ENCODE measurements around the gene CD320.
"Not testable (repeated sequence)": the region's sequence is repeated elsewhere in the genome, so short reads cannot be mapped to it uniquely, and the experiment has no call there.

CD320 gene

GRCh38 chr19:8308891-8309291 lies 733 bp upstream of the CD320 start:
- no peak for DNase-seq (ENCODE audit: low read depth)

- DNase-seq (ENCODE audit: low read depth), result no peak
Observed at GRCh38 chr19:8307400-8307964, 676 bp downstream of the CD320 start.

- DNase-seq (ENCODE audit: low read depth), result no peak
Observed at GRCh38 chr19:8306235-8307054, 1.7 kb downstream of the CD320 start.

- DNase-seq (ENCODE audit: low read depth), result no peak
Observed at GRCh38 chr19:8305798-8306197, 2.4 kb downstream of the CD320 start.

GRCh38 chr19:8304841-8305621 lies 3.1 kb downstream of the CD320 start:
- DNase-seq (ENCODE audit: low read depth), result no peak

GRCh38 chr19:8302734-8303133 lies 5.4 kb downstream of the CD320 start:
- no peak for DNase-seq (ENCODE audit: low read depth)

GRCh38 chr19:8302357-8302691 lies 5.8 kb downstream of the CD320 start:
- no peak for DNase-seq (ENCODE audit: low read depth)

- DNase-seq (ENCODE audit: low read depth), result not testable (repeated sequence)
Observed at GRCh38 chr19:8291337-8291736, 16.8 kb downstream of the CD320 start.

GRCh38 chr19:8276508-8276907 lies 31.6 kb downstream of the CD320 start:
- DNase-seq (ENCODE audit: low read depth), result not testable (repeated sequence)

- no peak for DNase-seq (ENCODE audit: low read depth)
Observed at GRCh38 chr19:8269724-8270123, 38.4 kb downstream of the CD320 start.

GRCh38 chr19:8265872-8266271 lies 42.3 kb downstream of the CD320 start:
- DNase-seq (ENCODE audit: low read depth), result no peak

GRCh38 chr19:8264248-8264647 lies 43.9 kb downstream of the CD320 start:
- DNase-seq (ENCODE audit: low read depth), result not testable (repeated sequence)

- DNase-seq (ENCODE audit: low read depth), result no peak
Observed at GRCh38 chr19:8262431-8262830, 45.7 kb downstream of the CD320 start.

- DNase-seq (ENCODE audit: low read depth), result no peak
Observed at GRCh38 chr19:8261881-8262280, 46.3 kb downstream of the CD320 start.

GRCh38 chr19:8261347-8261746 lies 46.8 kb downstream of the CD320 start:
- no peak for DNase-seq (ENCODE audit: low read depth)

- DNase-seq (ENCODE audit: low read depth), result no peak
Observed at GRCh38 chr19:8259922-8260247, 48.3 kb downstream of the CD320 start.

- no peak for DNase-seq (ENCODE audit: low read depth)
Observed at GRCh38 chr19:8259142-8259921, 48.8 kb downstream of the CD320 start.

GRCh38 chr19:8257052-8257443 lies 51.1 kb downstream of the CD320 start:
- peak; percentile 43 for DNase-seq (ENCODE audit: low read depth)

GRCh38 chr19:8256276-8257051 lies 51.7 kb downstream of the CD320 start:
- no peak for DNase-seq (ENCODE audit: low read depth)

- no peak for DNase-seq (ENCODE audit: low read depth)
Observed at GRCh38 chr19:8255426-8256125, 52.6 kb downstream of the CD320 start.
